Measurements from ENCODE around the gene AGL. TPM values are rescaled to one million over a fixed set of nuclear protein-coding genes. Genes with fewer than 3 reads are reported as not detected.

The AGL gene
- polyA plus RNA-seq, 2 of the 4 experiments (the other 2 are of a cell fraction): 5.5 to 7.4 TPM

- H3K4me3 ChIP-seq: no peak overlapping the region
- H3K4me1 ChIP-seq: no peaks in the 10 kb centered on the region
- DNase-seq (ENCODE audit: low read depth in 1 of 2, low spot score in 1 of 2) (no peak), ATAC-seq (no peak), FAIRE-seq (no peak)
- no peak overlapping the region for H3K4me2 ChIP-seq
- CTCF ChIA-PET: no interaction called here
- no peak overlapping the region for H3K27ac ChIP-seq
- H3K9me3 ChIP-seq: no peaks in the 10 kb centered on the region
- POLR2A ChIA-PET: no interaction called here
- whole genome bisulfite sequencing (ENCODE audit: missing lambda C conversion rate): 67% methylated on average over 8 of the region's 8 CpGs
- no peak for TF ChIP-seq ZFP36 (IDR thresholded peaks at IDR 0.05; ENCODE audit: borderline replicate concordance, partially characterized antibody)
- TF ChIP-seq FOXS1 (CRISPR knock-in tag; IDR thresholded peaks at IDR 0.05): no peak
- TF ChIP-seq GATA3 (IDR thresholded peaks at IDR 0.05; ENCODE audit: borderline replicate concordance): no peak
- TF ChIP-seq JUNB (IDR thresholded peaks at IDR 0.05): no peak
- TF ChIP-seq, protein P1, sequence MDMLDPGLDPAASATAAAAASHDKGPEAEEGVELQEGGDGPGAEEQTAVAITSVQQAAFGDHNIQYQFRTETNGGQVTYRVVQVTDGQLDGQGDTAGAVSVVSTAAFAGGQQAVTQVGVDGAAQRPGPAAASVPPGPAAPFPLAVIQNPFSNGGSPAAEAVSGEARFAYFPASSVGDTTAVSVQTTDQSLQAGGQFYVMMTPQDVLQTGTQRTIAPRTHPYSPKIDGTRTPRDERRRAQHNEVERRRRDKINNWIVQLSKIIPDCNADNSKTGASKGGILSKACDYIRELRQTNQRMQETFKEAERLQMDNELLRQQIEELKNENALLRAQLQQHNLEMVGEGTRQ (IDR thresholded peaks at IDR 0.05): no peak
- no peak for TF ChIP-seq SREBF2 (IDR thresholded peaks at IDR 0.05)
- no peak for TF ChIP-seq POLR2AphosphoS2 (conservative IDR thresholded peaks at IDR 0.05; ENCODE audit: low read length)
- no peak for TF ChIP-seq HES2 (IDR thresholded peaks at IDR 0.05)
- no peak for TF ChIP-seq MAFK (IDR thresholded peaks at IDR 0.05; ENCODE audit: partially characterized antibody)
- no peak for TF ChIP-seq CEBPB (IDR thresholded peaks at IDR 0.05)
- TF ChIP-seq HDAC2 (IDR thresholded peaks at IDR 0.05): no peak
- TF ChIP-seq KDM1A (IDR thresholded peaks at IDR 0.05; ENCODE audit: low read depth): no peak
- no peak for TF ChIP-seq ATOH8 (CRISPR knock-in tag; IDR thresholded peaks at IDR 0.05; ENCODE audit: low read depth)
- no peak for TF ChIP-seq RFX5 (IDR thresholded peaks at IDR 0.05)
- no peak for TF ChIP-seq REST (IDR thresholded peaks at IDR 0.05)
- TF ChIP-seq RNF2 (IDR thresholded peaks at IDR 0.05; ENCODE audit: borderline replicate concordance, low read depth): no peak
- no peak for TF ChIP-seq CBX2 (IDR thresholded peaks at IDR 0.05; ENCODE audit: borderline replicate concordance, low read depth)
These were observed 33.5 kb upstream of the AGL start for GRCh38 chr1:99816656-99817055.

DNA sequence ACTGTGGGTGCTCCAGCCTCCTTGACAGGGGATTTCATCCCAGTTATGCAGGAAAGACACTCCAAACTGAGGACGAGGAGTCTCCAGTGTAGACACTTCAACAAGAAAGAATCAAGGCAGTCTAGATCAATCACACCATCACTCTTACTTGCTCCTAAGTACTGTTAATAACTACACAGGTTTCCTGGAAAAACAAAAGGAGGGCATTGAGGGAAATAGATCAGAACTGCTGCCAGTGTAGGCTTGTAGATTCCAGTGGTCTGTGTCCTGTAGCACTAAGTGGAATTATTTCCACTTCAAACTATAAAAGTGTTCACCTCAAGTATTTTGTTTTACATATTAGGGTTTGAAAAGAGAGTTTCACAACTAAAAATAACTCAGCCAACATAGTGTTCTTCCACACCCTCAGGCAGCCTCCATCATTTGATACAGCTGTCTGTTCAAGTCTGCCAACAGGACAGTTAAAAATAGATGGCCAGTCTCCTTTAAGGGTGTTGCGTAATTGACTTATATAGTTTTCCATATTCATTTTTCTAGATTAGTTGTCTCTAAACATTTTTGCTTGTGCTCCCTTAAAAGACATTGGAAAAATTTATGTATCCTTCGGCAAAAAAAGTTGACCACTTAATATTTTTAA, 32.0 kb upstream of the AGL start:
- 50% methylated on average over 3 of the region's 3 CpGs for WGBS (ENCODE audit: missing lambda C conversion rate)
- TF ChIP-seq TP53 (CRISPR knock-in tag; IDR thresholded peaks at IDR 0.05) (no peak), CEBPB (IDR thresholded peaks at IDR 0.05) (peak; percentile 49 to 52; a peak in 3 of 4 replicates), NFE2L2 (conservative IDR thresholded peaks at IDR 0.05; ENCODE audit: low read length) (no peak), MAZ (IDR thresholded peaks at IDR 0.05; ENCODE audit: borderline replicate concordance, low read depth, low read length) (no peak), HES2 (IDR thresholded peaks at IDR 0.05) (no peak), CBX2 (IDR thresholded peaks at IDR 0.05; ENCODE audit: borderline replicate concordance, low read depth) (no peak), ZC3H11A (IDR thresholded peaks at IDR 0.05) (no peak), REST (IDR thresholded peaks at IDR 0.05) (no peak), ZSCAN20 (CRISPR knock-in tag; IDR thresholded peaks at IDR 0.05) (no peak)
- Histone ChIP-seq H3K27ac (no peak overlapping the region), H3K4me3 (no peak overlapping the region), H3K9me3 (no peaks in the 10 kb centered on the region), H3K4me1 (no peaks in the 10 kb centered on the region), H3K4me2 (no peak overlapping the region)
- DNase-seq (ENCODE audit: low read depth in 1 of 2, low spot score in 1 of 2): no peak
- POLR2A ChIA-PET: no interaction called here
- no peak for FAIRE-seq
- CTCF ChIA-PET: no interaction called here
- no peak for ATAC-seq
